GM19099 (cell line): ENCODE measurements around the gene VSTM1.
A peak's percentile ranks its signal among the peaks of the same experiment; 100 is the strongest.

Experiments
- POLR2A ChIP-seq: IDR thresholded peaks from 3 replicates; pipeline ENCODE4 v1.6.1; 2011; ENCODE audit warnings: low read depth; ENCODE audit not compliant: insufficient read length; ENCODE audit errors: extremely low read depth

The VSTM1 gene, protein sequence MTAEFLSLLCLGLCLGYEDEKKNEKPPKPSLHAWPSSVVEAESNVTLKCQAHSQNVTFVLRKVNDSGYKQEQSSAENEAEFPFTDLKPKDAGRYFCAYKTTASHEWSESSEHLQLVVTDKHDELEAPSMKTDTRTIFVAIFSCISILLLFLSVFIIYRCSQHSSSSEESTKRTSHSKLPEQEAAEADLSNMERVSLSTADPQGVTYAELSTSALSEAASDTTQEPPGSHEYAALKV

DNA sequence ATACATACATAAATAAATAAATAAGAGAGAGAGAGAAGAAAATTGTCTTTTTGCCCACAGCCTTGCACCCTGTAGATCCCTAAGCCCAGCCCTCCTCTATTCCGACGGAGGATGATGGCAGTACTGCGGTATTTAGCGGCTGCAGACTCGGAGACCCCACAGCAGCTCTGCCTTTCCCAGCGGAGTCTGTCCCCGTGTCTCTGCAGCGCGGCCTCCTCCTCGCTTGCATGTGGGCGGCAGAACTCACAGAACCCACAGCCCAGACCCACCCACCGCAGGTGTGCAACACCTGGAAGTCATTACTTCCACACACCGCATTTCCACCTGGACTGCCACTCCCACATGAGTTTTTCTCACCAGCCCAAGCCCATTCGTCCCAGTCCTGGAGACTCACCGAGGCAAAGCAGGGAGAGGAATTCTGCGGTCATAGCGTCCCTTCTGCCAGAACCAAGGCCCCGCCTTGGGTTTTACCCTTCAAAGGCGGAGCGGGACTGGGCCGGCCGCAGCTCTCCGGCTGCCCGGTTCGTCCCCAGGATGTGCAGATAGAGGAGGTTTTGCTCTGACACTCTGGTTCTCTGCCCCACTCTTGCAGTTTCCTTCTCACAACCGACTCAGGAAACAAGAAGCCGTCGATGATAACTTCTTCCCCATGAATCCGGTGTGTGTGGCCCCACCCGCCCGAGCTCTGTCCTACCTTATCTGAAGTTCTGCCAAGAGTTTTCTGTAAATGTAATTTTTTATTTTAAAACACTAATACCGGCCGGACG, at the start of gene VSTM1:
Gene VSTM1 (minus strand): TSS at position 548 of the 767 bp plus-strand sequence. CDS start 120 bp downstream, at position 428.
- TF ChIP-seq POLR2A = no peak

DNA sequence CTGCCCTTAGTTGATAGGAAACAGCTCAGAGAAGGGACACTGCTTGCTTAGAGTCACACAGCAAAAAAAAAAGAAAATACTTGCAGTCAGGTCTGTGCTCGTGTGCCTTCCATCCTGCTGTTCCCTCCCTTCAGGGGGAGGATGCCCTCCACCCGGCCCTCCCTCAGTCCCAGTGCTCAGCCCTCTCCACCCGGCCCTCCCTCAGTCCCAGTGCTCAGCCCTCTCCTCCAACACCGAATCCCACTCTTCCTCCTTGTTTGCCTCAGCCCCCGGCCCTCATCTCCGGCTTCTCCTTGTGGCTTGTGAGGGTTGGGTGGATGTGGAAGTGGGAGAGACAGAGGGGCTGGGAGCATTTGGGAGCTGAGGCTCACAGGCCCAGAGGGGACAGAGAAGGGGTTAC, 46.0 kb upstream of the VSTM1 start:
- TF ChIP-seq POLR2A = no peak

DNA sequence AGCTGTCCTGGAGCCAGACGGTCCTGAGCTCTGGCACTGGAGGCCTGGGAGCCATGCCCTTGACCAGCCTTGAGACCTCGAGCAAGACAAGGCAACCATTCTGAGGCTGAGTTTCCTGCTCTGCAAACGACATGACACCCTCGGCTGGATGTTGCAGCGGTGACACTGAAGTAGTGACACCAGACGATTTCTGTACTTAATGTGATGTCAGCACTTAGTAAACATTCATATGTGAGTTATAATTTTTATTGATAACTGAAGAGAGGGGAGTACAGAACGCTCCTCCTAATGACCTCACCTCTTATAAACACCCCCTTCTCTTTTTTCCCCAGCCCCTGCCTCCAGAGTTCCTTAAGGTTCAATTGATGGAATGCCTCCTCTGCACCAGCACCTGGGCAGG, 44.8 kb upstream of the VSTM1 start:
- TF ChIP-seq POLR2A = no peak

DNA sequence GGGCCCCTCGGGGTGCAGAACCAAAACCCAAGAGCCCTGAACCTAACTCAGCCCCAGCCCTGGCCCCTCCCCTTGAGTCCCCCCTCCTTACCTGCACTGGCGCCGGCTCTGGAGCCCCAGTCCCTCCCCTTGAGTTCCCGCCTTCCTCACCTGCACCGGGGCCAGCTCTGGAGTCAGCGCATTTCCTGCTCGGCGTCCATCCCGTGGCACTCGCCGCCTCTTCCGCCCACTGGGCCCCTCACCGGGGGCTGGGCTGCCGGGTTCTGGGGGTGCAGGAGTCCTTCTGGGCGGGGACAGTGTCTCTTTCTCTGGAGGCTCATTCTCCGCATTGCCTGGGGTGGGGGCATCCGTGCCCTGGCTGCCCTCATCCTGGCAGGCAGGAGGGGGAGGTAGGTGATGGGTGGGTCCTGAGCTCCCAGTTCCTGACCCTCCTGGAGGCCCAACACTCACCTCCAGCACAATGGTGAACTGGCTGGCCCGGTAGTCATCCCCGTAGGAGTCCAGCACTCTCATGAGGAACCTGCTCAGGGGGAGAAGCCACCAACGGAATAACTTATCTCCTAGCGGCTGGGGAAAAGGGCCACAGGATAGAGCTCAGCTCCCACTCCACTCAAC, 44.3 kb upstream of the VSTM1 start:
- no peak for TF ChIP-seq POLR2A

DNA sequence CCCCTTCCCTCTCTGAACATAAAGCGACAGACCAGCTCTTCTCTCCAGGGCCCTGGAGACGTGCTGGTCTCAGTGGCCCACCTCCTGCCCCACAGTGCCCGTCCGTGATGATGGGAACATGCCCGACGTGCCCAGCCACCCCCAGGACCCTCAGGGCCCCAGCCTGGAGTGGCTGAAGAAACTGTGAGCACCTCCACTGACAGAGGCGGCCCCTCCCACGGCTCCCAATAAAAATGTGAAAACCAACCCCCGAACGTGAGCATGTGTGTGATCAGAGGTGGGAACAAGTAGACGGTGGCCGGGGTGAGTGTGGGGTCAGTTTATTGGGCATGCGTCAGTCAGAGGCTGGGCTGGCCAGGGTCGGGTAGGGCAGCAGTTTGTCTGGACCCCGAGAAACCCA, 43.0 kb upstream of the VSTM1 start:
- TF ChIP-seq POLR2A = no peak

DNA sequence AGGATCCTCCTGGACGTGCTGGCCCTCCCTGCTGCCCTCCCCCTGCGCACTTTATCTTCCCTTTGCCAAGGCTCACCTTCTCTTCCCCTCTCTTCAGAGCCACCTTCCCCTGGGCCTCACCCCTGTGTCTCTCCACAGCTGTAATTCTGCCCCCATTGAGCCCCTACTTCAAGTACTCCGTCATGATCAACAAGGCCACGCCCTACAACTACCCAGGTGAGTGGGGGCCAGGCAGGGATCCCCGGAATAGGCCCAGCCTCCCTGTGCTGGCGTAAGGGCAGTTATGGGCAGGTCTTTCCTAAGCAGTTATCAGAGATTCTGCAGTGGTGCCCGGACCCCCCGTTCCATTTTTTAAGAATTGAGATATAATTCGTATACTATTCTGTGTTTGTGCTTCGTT, 42.1 kb upstream of the VSTM1 start:
- no peak for TF ChIP-seq POLR2A

DNA sequence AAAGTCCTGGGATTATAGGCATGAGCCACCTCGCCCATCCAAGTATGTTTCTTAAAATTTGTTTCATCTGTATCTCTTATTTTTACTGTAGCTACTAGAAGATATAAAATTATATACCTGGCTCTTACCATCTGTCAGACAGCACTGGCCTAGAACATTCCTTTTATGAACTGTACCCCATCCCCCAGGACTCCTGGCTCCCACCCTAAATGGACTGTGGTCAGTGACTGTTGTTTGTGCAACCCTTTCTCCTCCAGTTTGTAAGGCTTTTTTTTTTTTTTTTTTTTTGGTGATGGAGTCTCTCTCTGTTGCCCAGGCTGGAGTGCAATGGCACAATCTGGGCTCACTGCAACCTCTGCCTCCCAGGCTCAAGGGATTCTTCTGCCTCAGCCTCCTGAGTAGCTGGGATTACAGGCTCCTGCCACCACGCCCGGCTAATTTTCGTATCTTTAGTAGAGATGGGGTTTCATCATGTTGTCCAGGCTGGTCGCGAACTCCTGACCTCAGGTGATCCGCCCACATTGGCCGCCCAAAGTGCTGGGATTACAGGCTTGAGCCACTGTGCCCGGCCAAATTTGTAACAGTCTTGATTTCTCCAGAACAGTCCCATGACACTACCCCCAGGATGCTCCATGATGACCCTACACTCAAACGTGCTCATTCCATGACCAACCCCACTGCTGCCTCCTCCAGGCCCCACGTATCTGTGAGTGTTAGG, 41.5 kb upstream of the VSTM1 start:
- TF ChIP-seq POLR2A = no peak

DNA sequence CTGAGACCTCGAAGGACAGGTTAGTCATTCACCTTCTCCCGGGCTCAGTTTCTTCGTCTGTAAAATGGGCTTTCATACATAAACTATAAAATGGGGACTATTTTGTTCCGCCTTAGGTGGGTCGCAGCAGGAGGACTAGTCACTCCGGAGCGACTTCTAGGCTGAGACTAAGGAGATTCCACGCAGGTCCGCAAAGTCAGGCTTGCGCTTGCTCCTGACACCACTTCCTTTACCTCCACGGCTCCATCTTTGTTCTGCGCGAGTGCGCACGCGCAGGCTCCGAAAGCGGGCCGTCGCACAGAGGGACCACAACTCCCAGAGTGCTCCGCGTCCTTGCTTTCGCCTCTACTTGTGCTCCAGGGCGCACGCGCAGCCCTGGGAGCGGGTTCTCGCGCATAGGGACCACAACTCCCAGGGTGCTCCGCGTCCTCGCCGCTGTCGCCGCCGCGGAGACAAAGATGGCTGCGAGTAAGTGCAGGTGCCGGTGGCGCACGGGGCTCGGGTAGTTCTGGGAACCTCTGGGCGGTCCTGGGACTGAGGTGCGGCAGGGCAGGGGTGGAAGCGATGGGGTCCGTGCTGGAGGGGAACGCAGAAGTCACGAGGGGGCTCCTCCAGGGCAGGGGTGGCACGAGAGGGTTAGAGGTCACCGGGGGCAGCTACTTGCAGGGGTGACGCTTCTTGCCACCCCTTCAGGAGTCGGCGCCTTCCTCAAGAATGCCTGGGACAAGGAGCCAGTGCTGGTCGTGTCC, 38.9 kb upstream of the VSTM1 start, which contains the start of gene NDUFA3:
Gene NDUFA3 (plus strand): TSS at position 435 of the 749 bp plus-strand sequence. CDS start 24 bp downstream, at position 459.
- peak; percentile 84 for TF ChIP-seq POLR2A

DNA sequence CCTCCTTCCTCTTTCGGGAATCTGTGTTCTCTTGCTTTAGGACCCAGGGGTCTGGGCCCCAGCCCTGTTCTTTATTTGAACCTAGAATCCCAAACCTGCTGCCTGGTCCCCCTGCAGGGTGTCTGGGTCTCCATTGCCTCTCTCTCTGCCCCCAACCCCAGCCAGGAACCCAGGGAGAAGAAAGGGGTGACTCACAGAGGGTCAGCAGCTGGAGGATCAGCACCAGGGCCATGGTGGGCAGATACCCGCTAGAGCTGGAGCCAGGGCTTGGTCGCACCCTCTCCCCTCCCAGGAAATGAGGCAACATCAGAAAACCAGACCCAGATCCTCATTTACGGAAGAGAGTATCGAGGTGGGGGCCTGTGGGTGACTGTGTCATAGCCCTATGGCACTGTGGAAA, 36.9 kb upstream of the VSTM1 start, which contains the start of gene OSCAR:
Gene OSCAR (minus strand): TSS at position 243 of the 400 bp plus-strand sequence. CDS start 11 bp downstream, at position 232.
- no peak for TF ChIP-seq POLR2A

DNA sequence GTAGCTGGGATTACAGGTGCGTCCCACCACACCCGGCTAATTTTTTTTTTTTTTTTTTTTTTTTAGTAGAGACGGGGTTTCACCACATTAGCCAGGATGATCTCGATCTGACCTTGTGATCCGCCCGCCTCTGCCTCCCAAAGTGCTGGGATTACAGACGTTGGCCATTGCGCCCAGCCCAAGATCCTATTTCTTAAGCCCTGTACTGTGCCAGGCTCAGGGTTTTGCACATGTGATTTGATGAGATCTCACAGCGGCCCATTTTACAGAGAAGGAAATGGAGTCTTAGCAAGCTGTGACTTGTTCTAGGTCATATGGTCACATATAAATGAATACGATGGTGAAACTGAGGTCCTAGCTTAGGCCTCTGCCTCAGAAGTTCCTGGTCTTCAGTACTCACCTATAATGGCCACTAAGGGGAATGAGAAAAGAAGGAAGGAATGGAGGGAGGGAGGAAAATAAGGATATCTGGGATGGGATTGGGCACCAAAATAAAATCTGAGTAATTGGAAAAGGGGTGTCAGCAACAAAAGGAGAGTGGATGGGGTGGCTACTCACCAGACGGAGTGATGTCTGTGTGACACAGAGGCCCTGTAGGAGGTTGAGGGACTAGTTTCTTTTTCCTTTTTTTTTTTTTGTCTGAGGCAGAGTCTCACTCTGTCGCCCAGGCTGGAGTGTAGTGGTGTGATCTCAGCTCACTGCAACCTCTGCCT, 35.6 kb upstream of the VSTM1 start:
- TF ChIP-seq POLR2A = no peak

DNA sequence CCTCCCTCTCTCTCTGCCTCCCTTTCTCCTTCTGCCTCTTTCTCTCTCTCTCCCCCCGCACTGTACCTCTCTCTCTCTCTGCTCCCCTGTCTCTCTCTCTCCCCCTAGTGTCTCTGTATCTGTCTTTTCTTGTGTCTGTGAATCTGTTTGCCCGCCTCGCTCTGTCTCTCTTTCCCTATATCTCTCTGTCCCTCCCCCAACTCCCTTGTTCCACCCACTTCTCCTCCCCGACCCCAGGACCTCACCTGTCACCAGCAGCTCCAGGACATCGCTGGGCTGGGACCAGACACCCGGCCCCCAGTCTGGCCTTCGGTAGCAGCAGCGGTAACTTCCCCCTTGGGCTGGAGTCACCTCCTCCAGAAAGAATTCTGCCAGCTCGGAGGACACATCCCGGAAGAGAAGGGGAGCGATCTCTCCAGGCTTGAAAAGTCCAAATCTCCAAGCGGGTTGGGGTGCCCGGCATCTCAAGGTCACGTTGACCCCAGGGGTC, 33.0 kb upstream of the VSTM1 start:
- no peak for TF ChIP-seq POLR2A

DNA sequence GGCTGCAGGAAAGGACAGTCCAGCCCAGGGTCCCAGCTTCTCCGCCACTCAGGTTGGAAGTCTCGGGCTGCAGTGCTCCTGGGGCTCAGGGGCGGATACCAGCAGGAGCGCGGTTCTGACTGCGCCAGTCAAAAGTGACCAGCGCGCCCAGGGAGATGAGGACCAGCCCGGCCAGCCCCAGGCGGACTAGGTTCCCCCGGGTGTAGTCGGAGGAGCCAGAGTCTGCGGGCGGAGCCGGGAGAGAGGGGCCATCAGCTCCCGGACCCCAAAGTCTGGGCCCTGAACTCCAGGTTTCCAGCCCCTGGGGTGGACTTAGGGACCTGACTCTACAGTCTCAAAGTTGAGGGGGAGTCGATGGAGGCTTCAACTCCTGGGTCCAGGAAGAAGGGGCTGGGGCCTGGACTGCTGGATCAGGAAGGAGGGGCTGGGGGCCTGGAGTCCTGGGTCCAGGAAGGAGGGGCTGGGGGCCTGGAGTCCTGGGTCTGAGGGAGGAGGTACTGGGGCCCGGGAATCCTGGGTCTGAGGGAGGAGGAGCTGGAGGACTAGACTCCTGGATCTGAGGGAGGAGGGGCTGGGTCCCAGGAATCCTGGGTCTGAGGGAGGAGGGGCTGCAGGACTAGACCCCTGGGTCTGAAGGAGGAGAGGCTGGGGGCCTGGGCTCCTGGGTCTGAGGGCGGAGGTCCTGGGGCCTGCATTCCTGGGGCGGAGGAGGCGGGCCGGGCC, 31.6 kb upstream of the VSTM1 start:
- TF ChIP-seq POLR2A = no peak

DNA sequence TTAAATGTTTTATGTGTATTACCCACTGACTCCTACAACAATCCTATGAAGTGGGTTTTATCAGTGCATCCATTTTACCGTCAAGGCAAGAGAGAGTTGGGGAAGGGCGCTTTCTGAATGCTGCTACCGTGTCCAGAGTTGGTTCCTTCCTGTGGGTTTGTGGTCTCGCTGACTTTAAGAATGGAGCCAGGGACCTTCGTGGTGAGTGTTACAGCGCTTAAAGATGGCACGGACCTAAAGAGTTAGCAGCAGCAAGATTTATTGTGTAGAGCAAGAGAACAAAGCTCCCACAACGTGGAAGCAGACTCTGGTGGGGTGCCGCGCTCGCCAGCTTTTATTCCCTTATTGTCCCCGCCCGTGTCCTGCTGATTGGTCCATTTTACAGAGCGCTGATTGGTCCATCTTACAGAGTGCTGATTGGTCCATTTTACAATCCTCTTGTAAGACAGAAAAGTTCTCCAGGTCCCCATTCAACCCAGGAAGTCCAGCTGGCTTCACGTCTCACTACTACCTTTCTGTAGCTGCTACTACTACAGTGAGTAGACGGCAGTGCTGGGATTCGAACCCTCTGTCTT, 30.8 kb upstream of the VSTM1 start:
- no peak for TF ChIP-seq POLR2A

DNA sequence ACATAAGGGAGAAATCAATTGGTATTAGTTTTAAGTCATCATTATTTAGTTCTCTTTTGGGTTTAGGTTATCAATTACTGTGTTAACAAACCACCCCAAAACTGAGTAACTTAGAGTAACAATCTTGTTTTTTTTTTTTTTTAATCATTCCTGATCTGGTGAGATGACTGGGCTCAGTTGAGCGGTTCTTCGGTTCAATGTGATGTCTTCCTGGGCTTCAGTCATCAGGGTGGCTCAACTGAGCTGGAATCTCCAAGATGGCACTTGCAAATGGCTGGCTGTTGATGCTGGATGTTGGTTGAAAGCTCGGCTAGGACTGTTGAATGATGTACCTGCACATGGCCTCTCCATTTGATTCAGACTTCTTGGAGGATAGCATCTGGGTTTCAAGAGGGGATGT, 20.7 kb upstream of the VSTM1 start:
- no peak for TF ChIP-seq POLR2A
